PC-9 (cell line): ENCODE results near the gene CHCHD5.
"Not testable (repeated sequence)": the region's sequence is repeated elsewhere in the genome, so short reads cannot be mapped to it uniquely, and the experiment has no call there.

Source experiments
- CTCF ChIP-seq: fragments of 200-600 bp; sonication (generic); conservative IDR thresholded peaks from 2 replicates; pipeline ENCODE4 v1.6.1; 2017; ENCODE audit warnings: mixed run types, antibody characterized with exemption, mild to moderate bottlenecking, moderate library complexity
- EZH2 ChIP-seq: fragments of 200-600 bp; sonication (generic); IDR thresholded peaks from 2 replicates; pipeline ENCODE4 v1.8.0; 2017; ENCODE audit warnings: antibody characterized with exemption, low read depth

GRCh38 chr2:112609320-112609719 is 24.9 kb downstream of the CHCHD5 start:
- TF ChIP-seq CTCF, EZH2: not testable (repeated sequence)
